ENCODE measurements around the gene MKLN1.
A peak's percentile ranks its signal among the peaks of the same experiment; 100 is the strongest.
"Not testable (repeated sequence)": the region's sequence is repeated elsewhere in the genome, so short reads cannot be mapped to it uniquely, and the experiment has no call there.

The MKLN1 gene

DNA sequence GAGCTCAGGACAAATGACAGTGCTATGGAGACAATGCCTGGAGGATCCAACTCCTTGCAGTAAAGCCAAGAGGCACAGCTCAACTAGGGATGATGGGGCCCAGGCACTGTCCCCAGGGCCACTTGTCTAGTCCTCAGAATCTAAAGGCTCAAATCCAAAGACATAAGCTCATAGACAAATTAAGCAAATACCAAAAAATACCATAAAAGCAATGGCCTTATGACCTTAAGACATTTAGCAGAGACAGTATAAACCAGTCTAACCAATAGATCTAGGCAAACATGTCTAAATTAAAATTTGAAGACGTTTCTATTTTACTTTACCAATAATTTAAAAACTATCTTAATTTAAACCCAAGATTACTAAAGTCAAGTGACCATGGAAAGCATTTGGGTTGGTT lies 14.8 kb upstream of the MKLN1 start:
- DNase-seq (ENCODE audit: low spot score) = no peak

DNA sequence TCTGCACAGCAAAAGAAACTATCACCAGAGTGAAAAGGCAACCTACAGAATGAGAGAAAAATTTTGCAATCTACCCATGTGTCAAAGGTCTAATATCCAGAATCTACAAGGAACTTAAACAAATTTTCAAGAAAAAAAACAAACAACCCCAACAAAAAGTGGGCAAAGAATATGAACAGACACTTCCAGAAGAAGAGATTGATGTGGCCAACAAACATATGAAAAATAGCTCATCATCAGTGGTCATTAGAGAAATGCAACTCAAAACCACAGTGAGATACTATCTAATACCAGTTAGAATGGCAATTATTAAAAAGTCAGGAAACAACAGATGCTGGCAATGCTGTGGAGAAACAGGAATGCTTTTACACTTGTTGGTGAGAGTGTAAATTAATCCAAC lies 7.1 kb upstream of the MKLN1 start:
- DNase-seq (ENCODE audit: low spot score) = no peak

GRCh38 chr7:131321656-131322055 lies 6.0 kb upstream of the MKLN1 start:
- no peak for DNase-seq (ENCODE audit: low spot score)

DNA sequence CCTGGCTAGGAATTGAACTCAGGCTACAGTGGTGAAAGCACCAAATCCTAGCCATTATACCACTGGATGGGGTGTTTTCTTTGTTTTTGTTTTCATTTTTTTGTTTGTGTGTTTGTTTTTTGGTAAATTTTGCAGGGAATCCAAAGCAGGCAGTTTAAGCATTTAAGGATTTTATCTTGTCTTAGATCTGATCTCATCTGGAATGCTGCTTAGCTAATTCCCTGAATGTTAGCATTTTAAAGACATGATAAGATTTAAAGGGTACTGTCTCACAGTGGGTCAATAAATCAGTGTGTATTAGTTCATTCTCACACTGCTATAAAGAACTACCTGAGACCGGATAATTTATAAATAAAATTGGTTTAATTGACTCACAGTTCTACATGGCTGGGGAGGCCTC lies 5.6 kb upstream of the MKLN1 start:
- DNase-seq (ENCODE audit: low spot score) = no peak

DNA sequence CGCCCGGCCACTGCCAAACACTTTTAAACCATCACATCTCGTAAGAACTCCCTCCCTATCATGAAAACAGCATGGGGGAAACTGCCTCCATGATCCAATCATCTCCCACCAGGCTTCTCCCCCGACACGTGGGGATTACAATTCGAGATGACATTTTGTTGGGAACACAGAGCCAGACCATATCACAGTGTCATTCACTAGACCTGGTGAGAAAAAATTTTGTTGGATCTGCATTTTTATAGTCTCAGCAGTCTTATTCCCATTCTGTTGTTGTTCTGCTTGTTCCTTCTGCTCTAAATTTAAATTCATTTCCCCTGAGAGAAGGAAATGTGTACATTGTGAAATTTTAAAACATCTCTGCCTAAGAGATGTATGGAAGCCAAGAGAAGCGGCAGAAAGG lies 4.8 kb upstream of the MKLN1 start:
- no peak for DNase-seq (ENCODE audit: low spot score)

- DNase-seq (ENCODE audit: low spot score) = no peak
Observed at GRCh38 chr7:131325179-131325840, 2.4 kb upstream of the MKLN1 start.

DNA sequence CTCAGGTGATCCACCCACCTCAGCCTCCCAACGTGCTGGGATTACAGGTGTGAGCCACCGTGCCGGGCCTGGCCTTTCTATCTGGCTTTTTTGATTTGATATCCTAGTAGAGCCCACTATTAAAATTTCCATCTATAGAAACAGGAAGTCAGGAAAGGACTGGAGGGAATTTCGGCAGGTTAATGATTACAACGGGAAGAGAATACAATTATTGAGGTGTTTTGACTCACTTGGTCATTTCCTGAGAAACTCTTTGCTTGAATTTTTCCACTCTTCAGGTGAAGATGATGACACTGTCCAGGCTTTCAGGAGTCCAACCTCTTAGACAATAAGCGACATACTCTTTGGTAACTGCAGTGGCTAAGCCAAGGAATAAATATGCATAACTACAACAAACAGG lies 1.1 kb upstream of the MKLN1 start:
- no peak for DNase-seq (ENCODE audit: low spot score)

DNA sequence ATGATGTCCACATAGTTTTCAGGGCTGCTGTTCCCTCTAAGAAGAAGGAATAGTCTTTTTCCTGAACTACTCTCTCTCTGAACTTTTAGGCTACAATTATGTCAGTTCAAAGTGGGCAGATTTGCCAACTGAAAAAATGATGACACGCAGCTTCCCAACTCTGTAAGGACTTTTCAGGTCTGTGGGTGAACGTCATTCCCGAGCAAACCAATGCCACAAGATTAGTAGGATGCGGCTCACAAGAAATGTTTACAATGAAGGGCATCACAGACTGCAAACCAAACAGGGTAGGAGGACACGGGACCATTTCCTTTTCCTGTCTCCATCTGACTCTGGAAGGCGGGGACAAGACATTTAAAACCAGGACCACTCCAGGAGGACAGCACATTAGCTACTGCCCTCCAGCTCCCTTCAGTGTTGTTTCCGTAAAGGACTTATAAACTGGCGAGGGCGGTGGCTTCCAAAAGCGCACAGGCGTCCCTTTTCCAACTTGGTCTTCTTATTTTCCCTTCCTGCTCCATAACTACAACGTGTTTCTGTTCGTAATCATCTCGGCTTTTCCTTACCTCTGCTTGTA lies 539 bp upstream of the MKLN1 start:
- DNase-seq (ENCODE audit: low spot score) = peak; percentile 72

DNA sequence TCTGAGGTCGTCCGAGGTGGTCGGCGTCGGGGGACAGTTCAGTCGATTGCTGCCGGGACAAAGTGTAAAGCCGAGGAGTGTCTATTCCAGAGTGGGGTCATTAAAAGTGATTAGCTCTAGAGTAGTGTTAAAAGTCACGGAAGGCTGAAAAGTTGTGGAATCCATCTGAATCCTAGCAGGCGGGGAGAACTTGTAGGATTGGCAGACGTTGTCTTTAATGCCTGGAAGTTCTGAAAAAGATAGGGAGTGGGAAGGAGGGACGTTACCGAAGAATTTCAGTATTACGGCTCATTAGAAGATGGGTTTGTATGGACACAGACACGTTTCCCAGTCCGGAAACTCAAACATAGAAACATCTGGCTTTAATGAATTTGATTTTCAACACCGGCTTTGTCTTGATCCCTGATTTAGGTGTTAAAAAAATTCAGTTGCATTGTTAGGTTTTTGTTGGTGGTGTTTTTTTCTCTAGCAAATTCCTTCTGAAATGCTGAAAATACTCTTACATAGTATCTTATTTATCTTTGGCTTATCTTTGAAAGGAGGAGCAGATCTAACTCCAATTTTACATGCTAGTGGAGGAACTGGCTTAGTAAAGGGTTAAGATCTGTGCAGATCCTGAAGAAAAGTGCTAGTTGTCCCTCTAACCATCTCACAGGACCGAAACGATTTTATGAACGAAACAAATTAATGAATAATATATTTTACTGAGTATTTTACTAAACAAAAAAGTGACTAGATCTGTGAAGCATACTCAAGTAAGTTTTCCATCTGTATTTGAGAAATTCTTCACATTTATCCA lies 900 bp downstream of the MKLN1 start:
- DNase-seq (ENCODE audit: low spot score) = peak; percentile 29

DNA sequence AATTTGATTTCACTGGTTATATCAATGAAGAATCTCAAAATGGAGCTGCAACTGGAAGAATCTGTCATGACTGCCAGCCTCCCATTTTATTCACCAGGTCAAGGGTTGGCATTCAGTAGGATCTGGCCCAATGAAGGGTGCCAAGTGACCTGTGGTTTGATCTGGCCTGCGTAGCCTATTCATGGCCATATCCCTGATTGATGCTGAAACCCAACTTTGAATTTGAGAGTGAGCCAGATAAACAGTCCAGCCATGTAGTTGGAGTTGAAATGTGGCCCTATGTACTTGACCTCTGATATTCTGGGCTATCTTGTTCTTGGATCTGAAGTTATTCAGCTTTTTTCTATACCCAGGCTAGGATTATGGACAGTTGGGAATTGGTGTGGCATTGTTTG lies 1.5 kb downstream of the MKLN1 start:
- peak; percentile 3 for DNase-seq (ENCODE audit: low spot score)

GRCh38 chr7:131330299-131330698 lies 2.6 kb downstream of the MKLN1 start:
- no peak for DNase-seq (ENCODE audit: low spot score)

GRCh38 chr7:131331806-131332205 lies 4.1 kb downstream of the MKLN1 start:
- no peak for DNase-seq (ENCODE audit: low spot score)

GRCh38 chr7:131332729-131333128 lies 5.1 kb downstream of the MKLN1 start:
- not testable (repeated sequence) for DNase-seq (ENCODE audit: low spot score)

DNA sequence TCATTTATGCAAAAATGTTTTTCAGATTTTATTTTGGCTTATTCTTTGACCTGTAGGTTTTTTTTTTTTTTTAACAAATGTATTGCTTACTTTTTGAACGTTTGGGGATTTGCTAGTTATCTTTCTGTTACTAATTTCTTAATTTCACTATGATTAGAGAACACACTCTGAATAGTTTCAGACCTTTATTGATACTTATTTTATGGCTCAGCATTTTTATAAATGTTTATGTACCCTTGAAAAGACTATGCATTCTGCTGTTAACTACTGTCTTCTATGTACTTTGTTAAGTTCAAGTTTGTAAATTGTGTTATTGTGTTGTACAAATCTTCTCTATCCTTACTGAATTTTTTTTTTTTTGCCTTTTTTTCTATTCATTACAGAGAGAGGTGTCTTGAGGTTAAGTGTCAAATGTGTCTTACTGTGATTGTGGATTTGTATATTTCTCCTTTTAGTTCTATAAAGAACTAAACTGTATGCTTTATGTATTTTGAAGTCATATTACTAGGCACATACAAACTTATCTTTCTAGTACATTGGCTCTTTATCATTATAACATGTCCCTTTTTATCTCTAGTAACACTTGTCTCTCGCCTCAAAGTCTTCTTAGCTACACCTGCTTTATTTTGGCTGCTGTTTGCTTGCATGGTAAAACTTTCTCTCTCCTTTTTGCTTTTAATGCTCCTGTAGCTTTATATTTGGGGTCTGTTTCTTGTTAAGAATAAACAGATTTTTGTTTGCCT lies 8.1 kb downstream of the MKLN1 start:
- DNase-seq (ENCODE audit: low spot score) = no peak

DNA sequence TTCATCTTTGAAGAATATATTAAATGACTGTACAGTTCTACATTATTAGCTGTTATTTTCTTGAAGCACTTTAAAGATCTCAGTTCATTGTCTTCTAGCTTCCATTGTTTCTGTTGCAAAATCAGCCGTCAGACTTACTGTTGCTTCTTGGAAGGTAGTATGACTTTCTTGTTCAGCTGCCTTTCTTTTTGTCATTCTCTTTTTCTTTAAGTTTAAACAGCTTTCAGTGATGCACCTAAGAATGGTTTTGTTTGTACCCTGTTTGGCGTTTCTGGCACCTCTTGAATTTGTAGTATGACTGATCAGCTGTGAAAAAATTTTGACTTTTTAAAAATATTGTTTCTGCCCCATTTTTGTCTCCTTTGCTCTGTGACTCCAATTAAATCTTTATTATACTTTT lies 9.3 kb downstream of the MKLN1 start:
- DNase-seq (ENCODE audit: low spot score) = no peak

DNA sequence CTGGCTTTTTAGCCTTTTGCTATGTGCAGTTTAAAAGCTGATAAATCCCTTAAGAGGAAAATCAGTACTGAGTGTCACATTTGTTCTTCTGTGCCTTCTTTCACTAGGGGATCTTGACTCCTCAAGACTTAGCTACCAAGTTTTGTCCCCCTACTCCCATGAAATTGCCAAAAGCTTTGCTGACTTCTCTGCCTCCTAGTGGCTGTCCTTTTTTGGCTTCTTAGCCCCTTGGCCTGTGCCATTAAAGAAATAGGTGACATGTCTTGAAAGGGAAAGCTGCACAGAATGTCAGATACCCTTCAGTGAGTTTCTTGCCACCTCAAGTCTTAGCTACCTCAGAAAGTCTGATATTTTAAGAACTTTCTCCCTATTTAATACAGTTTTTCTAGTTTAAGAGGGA lies 10.5 kb downstream of the MKLN1 start:
- no peak for DNase-seq (ENCODE audit: low spot score)

GRCh38 chr7:131338691-131339390 lies 11.2 kb downstream of the MKLN1 start:
- no peak for DNase-seq (ENCODE audit: low spot score)

DNA sequence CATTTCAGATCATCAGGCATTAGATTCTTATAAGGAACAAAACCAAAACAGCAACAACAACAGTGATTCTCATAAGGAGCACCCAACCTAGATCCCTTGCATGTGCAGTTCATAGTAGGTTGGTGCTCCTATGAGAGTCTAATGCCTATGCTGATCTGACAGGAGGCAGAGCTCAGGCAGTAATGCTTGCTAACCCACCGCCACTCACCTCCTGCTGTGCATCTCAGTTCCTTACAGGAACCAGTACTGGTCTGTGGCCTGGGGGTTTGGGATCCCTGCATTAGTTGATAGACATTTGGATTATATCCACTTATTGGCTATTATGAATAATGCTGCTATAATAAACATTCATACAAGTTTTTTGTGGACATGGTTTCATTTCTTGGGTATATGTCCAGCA lies 14.0 kb downstream of the MKLN1 start:
- no peak for DNase-seq (ENCODE audit: low spot score)

DNA sequence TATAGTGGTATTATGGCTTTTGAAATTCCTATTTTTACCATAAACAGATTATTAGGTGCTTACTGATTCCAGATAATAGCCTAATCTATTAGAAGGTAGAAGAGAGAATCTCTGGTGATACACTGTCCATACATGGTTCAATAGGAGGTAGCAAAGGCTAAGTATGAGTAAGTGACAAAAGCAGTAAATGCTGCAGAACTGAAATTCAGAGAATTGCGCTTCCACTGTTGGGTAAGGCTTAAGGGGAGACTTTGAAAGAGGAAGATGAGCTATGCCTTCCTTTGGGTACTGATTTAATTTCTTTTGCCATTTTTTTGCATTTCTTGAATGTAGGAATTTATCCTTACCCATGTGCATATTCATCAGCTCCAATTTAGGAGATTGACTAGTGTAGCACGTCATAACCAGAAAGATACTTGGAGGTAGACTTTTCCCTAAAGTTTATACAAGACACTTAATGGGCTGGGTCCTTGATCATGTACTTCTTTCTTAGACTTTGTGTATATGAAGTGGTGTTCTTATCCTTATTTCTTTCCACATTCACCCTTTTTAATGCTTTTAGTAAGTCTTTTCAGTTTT lies 15.3 kb downstream of the MKLN1 start:
- no peak for DNase-seq (ENCODE audit: low spot score)

- no peak for DNase-seq (ENCODE audit: low spot score)
Observed at GRCh38 chr7:131346885-131347592, 19.4 kb downstream of the MKLN1 start.

DNA sequence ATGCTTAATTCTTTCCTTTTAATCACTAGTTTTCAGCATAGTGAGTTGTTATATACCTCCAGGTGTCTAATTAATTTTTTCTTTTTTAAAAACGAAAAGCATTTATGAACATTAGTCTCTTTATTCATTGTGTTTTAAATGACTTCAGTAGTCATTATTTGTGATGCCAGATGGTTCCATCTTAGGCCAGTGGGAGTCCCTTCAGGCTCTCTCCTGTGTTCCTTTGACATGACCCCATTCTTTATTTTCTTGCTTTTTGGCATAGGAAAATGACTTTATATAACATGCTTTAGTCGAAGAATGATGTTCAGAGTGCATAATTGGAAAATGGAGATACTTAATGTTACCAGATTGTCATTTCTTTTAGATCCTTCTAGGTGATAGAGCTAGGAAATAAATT lies 24.4 kb downstream of the MKLN1 start:
- no peak for DNase-seq (ENCODE audit: low spot score)

All from AG08395 (cell line).